ENCODE measurements around the gene HMGN2.

The HMGN2 gene

DNA sequence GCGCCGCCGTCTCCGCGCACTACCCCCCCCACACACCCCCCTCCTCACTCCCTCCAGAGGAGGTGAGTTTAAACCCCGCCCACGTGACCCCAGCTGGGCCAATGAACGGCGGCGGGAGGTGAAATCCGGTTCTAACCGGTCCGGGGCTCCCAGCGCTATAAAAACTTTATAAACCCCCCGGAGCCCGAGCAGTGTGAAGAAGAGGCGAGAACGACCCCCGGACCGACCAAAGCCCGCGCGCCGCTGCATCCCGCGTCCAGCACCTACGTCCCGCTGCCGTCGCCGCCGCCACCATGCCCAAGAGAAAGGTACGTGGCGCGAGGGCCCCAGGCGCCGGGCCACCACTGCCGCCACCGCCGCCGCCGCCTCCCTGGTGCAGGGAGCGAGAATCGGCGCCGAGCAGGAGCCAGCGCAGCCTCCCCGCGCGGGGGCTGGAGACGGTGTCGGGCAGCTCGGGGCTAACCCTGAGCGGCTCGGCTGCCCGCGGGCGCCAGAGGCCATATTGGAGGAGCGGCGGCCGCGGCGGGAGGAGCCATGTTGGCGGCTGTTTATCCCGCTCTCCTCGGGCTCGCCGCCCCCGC is at the start of gene HMGN2:
Gene HMGN2, plus strand, starts transcription at position 121 of the 581 bp plus-strand sequence. Its CDS starts 173 bp downstream, at position 294.
- DNase-seq, result peak; percentile 92 to 98 (median 96)
- intact Hi-C loops (cut with DNase I), result loop anchor here (5.0 kb wide), 1 partner anchor 40 kb away; the partner anchor contains the start of gene DHDDS

DNA sequence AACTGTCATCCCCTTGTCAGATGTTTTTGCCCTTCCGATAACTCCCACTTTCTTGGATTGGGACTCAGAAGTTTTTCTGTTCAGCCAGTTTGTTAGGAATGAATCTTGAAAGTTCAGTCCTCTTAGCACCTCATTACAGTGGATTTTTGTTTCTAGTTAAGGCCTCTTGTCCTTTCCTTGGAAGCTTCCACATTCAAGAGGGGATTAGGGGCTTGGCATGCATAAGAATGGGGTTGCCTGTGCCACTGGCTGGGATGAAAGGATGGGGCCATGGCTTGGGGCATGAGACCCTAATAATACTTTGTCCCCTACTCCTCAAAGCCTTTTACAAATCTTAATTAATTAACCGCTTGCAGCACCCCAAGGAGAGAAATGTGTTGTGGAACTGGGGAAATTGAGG is 42.5 kb upstream of the HMGN2 start:
- no peak for DNase-seq

DNA sequence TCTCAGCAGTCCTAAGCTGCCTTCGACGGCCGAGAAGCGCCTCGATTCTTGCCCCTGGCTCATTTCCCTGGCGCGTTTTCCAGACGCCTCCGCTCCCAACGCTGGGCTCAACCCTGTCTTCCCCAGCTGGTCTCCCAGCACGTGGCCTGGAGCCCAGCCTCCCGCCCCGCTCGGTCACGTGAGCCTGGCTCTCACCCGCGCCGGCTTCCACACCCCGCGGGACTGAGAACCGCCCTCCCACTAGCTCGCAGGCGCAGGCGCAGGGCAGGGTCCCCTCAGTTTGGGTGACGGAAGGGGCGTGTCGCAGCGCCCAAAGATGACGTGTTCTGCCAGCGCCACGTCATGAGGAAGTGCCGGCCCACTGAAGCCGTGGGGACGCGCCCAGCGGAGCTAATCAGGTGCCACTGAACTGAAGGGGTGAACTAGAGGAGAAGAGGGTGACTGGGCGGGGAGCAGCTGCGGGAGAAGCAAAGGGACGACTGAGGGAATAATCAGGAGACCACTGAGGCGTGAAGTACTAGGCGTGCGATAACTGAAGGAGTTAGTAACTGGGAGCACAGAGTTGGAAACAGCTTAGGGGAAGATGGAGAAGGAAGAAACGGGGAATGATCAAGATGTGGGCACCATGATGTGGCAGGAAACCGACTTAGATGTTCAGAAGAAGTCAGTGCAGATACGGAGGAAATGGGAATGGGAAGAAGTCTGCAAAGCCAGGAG is 40.1 kb upstream of the HMGN2 start, which contains the start of gene DHDDS:
Gene DHDDS, plus strand, starts transcription at position 343 of the 717 bp plus-strand sequence. CDS start 625 bp downstream, outside the sequence.
- peak; percentile 95 to 100 (median 99) for DNase-seq
- intact Hi-C loops (cut with DNase I), result loop anchor here (5.0 kb wide), 1 partner anchor 40 kb away; the partner anchor contains the start of gene HMGN2

More for the DNA sequence above, 42.5 kb upstream of the HMGN2 start:
- intact Hi-C loops (cut with DNase I), result loop anchor here (5.0 kb wide), 1 partner anchor 43 kb away; the partner anchor contains the start of gene HMGN2

DNA sequence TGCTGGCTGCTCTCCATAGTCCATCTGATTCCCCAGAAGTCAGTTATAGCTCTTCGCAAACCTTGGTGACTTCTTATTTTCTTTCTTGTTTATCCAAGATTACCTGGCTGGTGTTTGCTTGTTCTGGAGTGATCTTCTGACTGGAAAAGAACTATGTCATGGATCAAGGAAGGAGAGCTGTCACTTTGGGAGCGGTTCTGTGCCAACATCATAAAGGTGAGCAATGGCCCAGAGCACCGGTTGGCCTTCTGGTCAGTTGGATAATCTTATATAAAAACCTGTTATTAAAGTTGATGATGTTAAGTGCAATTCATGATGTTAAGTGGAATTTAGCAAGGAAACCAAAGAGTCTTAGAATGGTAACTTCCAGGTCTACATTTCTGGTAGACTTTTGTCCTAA is 39.4 kb upstream of the HMGN2 start:
- no peak for DNase-seq
- intact Hi-C loops (cut with DNase I), result loop anchor here (5.0 kb wide), 1 partner anchor 40 kb away; the partner anchor contains the start of gene HMGN2

DNA sequence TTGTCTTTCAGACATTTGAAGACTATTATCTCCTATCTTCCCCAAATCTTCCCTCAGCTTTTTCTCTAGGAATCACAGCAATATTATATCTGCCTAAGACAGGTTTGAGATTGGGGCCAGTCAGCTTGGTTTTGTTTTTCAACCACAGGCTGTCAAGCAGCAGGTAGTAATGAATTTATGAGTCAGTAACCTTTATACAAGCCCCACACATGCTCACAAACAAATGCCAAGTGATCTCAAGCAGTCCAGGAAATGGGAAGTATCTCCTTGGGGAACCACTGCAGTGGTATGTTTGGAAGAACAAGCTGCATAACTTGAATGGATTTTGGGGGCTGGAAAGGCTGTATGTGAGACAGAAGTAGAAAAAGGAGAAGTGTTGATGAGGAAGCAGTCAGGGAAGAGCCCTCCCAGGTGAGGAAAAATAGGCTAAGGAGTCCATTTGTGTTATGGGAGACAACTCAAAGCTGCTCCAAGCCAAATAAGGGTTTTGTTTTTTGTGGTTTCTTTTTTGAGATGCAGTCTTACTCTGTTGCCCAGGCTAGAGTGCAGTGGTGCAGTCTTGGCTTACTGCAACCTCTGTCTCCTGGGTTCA is 38.0 kb upstream of the HMGN2 start:
- intact Hi-C loops (cut with DNase I), result loop anchor here (5.0 kb wide), 1 partner anchor 38 kb away; the partner anchor contains the start of gene HMGN2
- no peak for DNase-seq

DNA sequence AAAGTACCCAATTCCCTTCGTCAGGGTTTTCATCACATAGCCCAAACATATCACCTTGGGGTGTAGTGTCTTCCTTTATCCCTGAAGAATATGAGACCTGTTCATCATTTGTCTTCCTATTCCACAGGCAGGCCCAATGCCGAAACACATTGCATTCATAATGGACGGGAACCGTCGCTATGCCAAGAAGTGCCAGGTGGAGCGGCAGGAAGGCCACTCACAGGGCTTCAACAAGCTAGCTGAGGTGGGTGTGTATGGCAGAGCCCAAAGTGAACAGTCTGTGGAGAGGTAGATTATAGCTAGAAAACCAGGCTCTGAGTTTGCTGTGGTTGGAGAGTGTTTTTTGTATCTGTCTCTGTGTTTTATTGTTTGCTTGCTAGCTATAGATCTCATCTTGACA is 34.2 kb upstream of the HMGN2 start:
- intact Hi-C loops (cut with DNase I), result no loop called here
- no peak for DNase-seq

DNA sequence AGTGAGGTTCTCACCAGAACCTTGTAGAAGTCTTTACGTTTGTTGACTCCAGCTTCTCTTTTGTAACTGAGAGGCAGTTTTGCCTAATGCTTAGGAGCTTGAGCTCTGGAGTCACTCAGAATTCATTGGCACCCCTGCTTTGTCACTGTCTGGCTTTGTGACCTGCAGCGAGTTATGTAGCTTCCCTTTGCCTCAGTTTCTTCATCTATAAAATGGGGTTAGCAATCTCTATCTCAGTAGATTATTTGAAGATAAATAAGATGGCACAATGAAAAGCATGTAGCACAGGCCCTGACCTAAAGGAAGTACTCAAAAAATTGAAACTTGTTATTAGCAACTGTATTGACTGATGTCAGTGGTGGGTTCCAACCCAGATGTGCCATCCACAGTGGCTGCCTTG is 32.0 kb upstream of the HMGN2 start:
- DNase-seq, result no peak
- intact Hi-C loops (cut with DNase I), result no loop called here

DNA sequence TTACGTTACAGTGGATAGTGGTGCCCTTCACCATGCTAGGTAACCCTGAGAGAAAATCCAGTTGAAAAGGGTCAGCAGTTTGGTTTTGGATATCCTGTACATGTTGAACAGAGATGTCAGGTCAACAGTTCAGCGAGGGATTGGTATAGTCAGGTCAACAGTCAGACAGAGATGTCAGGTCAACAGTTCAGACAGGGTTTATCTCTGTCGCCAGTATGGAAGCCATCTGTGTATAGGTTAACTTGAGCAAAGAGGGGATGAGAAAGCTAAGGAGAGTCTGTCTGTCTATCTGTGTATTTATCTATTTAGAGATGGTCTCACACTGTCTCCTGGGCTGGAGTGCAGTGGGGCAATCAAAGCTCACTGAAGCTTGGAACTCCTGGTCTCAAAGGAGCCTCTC is 22.4 kb upstream of the HMGN2 start:
- intact Hi-C loops (cut with DNase I), result no loop called here

DNA sequence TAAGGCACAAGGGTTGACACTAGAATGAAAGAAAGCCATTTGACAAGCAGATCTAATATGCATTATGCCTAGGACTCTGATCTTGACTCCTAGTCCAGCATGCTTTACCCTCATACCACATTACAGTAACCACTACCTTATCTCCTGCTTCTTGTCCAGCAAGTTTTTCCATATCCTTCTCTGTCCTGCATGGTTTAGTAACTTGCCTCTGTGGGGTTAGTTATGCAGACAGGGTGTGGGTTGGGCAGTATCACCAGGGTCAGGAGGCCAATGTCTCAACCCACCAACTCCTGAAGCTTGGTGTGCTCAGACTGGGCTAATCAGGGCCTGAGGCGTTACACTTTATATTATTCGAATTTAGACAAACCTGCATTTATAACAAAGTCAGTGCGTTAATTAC is 21.3 kb upstream of the HMGN2 start:
- DNase-seq, result no peak
- intact Hi-C loops (cut with DNase I), result no loop called here

More for the DNA sequence above, 22.4 kb upstream of the HMGN2 start:
- no peak for DNase-seq

DNA sequence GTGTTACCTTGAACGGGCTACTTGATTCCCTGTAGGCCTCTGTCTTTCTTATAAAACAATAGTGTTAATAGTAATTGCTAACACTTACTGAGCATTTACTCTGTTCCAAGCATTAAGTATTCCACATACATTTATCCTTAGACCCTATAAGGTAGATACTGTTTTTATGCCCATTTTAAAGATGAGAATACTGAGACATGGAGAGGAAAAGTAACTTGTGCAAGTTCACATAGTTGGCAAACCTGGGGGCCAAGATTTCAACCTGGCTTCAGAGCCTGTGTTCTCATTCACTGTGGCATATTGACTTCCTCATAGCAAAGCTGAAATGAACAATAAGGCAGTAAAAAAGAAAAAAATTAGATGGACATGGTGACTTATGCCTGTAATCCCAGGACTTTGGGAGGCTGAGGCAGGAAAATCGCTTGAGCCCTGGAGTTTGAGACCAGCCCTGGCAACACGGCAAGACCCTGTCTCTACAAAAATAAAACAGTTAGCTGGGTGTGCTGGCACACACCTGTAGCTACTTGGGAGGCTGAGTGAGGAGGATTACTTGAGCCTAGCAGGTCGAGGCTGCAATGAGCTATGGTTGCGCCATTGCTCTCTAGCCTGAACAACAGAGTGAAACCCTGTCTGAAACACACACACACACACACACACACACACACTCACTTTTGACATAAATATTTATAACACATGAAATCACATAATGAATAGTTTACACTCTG is 19.6 kb upstream of the HMGN2 start:
- no peak for DNase-seq
- intact Hi-C loops (cut with DNase I), result no loop called here

DNA sequence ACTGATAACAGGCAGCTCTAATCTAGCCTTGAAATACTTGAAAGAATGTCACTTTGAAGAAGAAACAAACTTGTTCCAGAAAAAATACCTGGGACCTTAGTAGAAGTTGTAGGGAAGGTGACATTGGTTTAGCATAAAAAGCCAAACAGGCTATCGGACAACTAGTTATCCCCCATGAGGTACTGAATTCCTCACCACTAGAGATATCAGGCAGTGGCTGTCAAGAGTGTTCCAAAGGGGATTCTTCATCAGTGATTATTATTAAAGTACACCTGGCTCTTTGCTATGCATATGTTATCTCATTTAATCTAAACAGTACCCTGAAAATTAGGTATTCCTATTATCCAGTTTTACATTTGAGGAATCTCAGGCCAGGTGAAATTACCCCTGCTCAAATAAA is 13.1 kb upstream of the HMGN2 start:
- intact Hi-C loops (cut with DNase I), result no loop called here
- DNase-seq, result no peak

DNA sequence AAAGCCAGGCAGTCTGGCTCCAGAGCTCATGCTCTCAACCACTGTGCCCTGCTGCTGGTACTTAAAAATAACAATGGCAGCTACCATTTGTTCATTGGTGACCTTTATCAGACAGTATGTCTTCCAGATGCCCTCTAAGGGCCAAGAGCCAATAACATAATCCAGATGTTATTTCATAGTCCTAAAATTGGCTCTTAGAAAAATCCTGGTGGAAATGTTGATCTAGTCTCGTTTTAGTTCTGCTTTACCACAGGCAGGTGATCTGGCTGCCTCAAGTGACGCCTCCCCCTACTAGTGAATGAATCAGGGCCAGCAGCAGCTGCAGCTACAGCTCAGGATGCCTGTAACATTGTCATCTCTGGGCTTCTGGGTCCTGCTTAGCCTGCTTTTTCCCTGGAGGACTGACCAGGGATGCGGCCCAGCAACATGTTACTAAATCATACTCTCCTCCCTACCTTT is 12.6 kb upstream of the HMGN2 start:
- intact Hi-C loops (cut with DNase I), result no loop called here
- DNase-seq, result peak in 34 of 42 donors; percentile 9 to 77 (median 40)

DNA sequence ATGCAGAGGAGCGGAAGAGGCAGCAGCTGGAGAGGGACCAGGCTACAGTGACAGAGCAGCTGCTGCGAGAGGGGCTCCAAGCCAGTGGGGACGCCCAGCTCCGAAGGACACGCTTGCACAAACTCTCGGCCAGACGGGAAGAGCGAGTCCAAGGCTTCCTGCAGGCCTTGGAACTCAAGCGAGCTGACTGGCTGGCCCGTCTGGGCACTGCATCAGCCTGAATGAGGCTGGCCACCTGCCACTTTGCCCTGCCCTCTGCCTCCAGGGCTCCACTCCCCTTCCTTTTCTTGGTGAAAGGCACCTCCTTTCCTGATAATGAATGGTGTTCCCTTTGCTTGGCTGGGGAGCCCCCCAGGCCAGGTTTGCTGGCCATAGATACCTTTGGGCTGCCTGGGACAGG is 3.3 kb upstream of the HMGN2 start:
- intact Hi-C loops (cut with DNase I), result no loop called here
- peak in 32 of 42 donors; percentile 6 to 65 (median 38) for DNase-seq

DNA sequence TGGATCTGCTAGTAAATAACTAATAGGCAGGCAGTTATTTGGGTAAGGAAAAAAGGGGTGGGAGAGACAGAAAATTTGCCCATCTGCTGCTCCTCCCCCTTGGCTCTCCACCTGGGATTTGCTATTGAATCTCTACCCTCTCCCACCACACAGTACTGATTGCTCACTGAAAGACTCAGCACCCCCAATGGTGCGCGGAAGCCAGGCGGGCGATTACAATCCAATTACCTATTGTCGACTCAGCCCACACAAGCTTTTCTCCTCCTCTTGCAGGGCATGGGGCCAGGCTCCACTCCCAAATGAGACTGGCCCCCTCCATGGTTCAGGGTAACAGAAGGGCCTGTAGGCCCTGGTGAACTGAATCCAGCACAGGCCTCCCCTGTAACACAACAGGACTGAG is 2.7 kb upstream of the HMGN2 start:
- DNase-seq, result peak in 3 of 42 donors; percentile 13 to 44 (median 19)

DNA sequence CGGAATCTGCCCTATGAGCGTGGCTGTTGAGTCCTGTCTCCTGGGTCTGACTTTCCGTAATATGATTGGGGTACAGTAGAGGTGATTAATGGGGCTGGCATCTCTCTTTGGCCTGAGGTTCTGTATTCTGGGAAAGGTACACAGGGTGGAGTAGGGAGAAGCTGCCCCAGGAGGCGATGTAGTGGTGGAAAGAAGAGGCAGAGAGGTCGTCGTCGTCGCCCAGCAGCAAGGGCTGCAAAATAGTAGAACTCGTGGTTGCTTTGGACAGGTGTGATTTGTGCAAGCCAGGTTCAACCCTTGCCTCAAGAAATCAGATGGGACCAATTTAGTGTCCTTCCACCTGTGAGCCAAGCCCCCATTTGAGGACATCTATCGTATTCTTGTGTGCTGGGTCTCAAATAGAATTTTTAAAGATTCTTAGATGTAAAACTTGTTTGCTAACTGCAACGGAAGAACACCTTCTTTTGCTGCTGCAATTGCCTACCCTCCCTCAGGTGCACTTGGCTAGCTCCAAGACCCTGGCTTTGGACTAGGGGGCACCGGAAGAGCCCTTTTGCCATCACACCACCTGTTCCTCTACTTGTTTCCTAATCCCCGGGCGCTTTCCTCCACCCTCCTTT is 1.3 kb upstream of the HMGN2 start:
- intact Hi-C loops (cut with DNase I), result loop anchor here (5.0 kb wide), 1 partner anchor 39 kb away; the partner anchor contains the start of gene DHDDS
- peak in 4 of 42 donors; percentile 20 to 45 (median 38) for DNase-seq

More for the DNA sequence above, 2.7 kb upstream of the HMGN2 start:
- intact Hi-C loops (cut with DNase I), result no loop called here

DNA sequence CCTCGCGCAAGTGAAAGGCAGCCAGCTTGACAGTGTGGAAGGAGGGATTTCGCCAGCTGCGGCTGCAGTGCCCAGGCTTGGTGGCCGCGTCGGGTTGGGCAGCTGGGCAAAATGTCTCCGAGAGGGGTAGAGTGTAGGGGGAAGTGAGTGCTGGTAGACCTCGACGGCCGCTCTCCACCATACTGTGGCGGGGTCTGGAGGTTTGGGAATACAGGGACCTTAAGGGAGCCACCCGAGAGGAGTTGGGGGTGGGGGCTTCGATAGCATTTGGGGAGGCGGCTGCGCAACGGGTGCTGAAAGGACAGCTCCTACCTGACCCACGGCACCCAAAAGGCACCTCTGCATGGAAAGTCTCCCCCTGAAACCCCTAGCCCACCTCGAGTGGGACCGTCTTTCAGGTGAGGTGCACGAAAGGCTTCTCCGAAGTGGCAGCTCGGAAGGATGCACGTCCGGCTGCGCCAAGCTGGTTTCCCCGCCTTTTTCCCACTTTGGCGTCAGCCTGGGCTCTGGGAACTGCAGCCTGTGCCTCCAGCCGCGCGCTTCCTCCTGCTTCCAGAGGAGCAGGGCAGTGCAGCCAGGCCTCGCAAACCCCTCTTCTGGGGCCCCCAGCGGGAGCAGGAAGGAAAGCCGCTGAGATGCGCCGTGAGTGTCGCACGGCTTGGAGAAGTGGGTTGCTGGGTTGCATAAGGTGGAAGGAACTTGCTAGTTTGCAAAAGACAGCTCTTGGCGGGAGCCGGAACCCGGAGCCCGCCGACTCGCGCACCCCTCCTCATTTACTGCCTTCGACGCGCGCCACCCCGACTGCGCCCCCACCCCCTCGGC is 531 bp upstream of the HMGN2 start:
- intact Hi-C loops (cut with DNase I), result loop anchor here (5.0 kb wide), 1 partner anchor 39 kb away; the partner anchor contains the start of gene DHDDS
- DNase-seq, result peak in 41 of 42 donors; percentile 10 to 85 (median 53)

Measured in head of caudate nucleus (tissue), 42 donors.